ENCODE measurements around the gene KSR2.

KSR2 gene

GRCh38 chr12:117718141-117718540 lies 250.6 kb downstream of the KSR2 start:
- Histone ChIP-seq H3K27ac (no peak overlapping the region), H3K4me3 (no peak overlapping the region)
- TF ChIP-seq CTCF (IDR thresholded peaks at IDR 0.05) = no peak
- no peak for DNase-seq (ENCODE audit: low spot score)

- no peak for TF ChIP-seq CTCF (IDR thresholded peaks at IDR 0.05)
- no peak overlapping the region for H3K27ac ChIP-seq
- H3K4me3 ChIP-seq = no peak overlapping the region
- DNase-seq (ENCODE audit: low spot score) = no peak
Measured at GRCh38 chr12:117714203-117714602, 254.6 kb downstream of the KSR2 start.

GRCh38 chr12:117710121-117710520 lies 258.7 kb downstream of the KSR2 start:
- DNase-seq (ENCODE audit: low spot score) = no peak
- no peak for TF ChIP-seq CTCF (IDR thresholded peaks at IDR 0.05)

GRCh38 chr12:117707861-117708260 lies 260.9 kb downstream of the KSR2 start:
- TF ChIP-seq CTCF (IDR thresholded peaks at IDR 0.05) = no peak
- DNase-seq (ENCODE audit: low spot score) = no peak
- Histone ChIP-seq H3K4me3 (no peak overlapping the region), H3K27ac (no peak overlapping the region)

More at GRCh38 chr12:117710121-117710520, 258.7 kb downstream of the KSR2 start:
- Histone ChIP-seq H3K27ac (no peak overlapping the region), H3K4me3 (no peak overlapping the region)

- TF ChIP-seq CTCF (IDR thresholded peaks at IDR 0.05) = no peak
- no peak for DNase-seq (ENCODE audit: low spot score)
- no peak overlapping the region for H3K4me3 ChIP-seq
- H3K27ac ChIP-seq = no peak overlapping the region
Measured at GRCh38 chr12:117703584-117703983, 265.2 kb downstream of the KSR2 start.

GRCh38 chr12:117702741-117703140 lies 266.0 kb downstream of the KSR2 start:
- Histone ChIP-seq H3K27ac (no peak overlapping the region), H3K4me3 (no peak overlapping the region)
- no peak for DNase-seq (ENCODE audit: low spot score)
- TF ChIP-seq CTCF (IDR thresholded peaks at IDR 0.05) = no peak

- no peak for DNase-seq (ENCODE audit: low spot score)
- Histone ChIP-seq H3K27ac (no peak overlapping the region), H3K4me3 (no peak overlapping the region)
- no peak for TF ChIP-seq CTCF (IDR thresholded peaks at IDR 0.05)
Measured at GRCh38 chr12:117699575-117699974, 269.2 kb downstream of the KSR2 start.
